HL-60 (cell line): Measurements from ENCODE around the gene ALKBH5.

Source experiments
- DNase-seq, 2 experiments: peaks; one replicate each; pipeline ENCODE4 v3.0.0-alpha.2; 2010 to 2020; ENCODE audit warnings: low read depth in 1 of 2, low spot score in 1 of 2
- H3K27ac ChIP-seq: fragments of 250-450 bp; sonication (Bioruptor Pico); replicated peaks from 2 replicates; pipeline ENCODE4 v1.5.1; 2020; ENCODE audit warnings: mild to moderate bottlenecking, moderate library complexity
- H3K27me3 ChIP-seq: fragments of 250-450 bp; sonication (Bioruptor Pico); 2 replicates; pipeline ENCODE4 v1.5.1; 2021; ENCODE audit warnings: mild to moderate bottlenecking, moderate library complexity; ENCODE audit not compliant: insufficient read depth, poor library complexity, severe bottlenecking
- H3K4me3 ChIP-seq: replicated peaks from 2 replicates; pipeline ENCODE4 v1.5.1; 2011; ENCODE audit warnings: mild to moderate bottlenecking, control low read depth, low read length; ENCODE audit not compliant: insufficient read depth
- CTCF ChIP-seq: IDR thresholded peaks from one replicate; pipeline ENCODE4 v1.5.1; 2011; ENCODE audit warnings: low read length, control low read depth, inconsistent platforms; ENCODE audit not compliant: insufficient read depth
- GABPA ChIP-seq: IDR thresholded peaks from 2 replicates; pipeline ENCODE4 v1.6.1; 2012; ENCODE audit warnings: low read depth
- POLR2AphosphoS5 ChIP-seq: IDR thresholded peaks from 2 replicates; pipeline ENCODE4 v1.6.1; 2012; ENCODE audit warnings: low read depth
- REST ChIP-seq: IDR thresholded peaks from 2 replicates; pipeline ENCODE4 v1.6.1; 2012; ENCODE audit warnings: low read depth; ENCODE audit not compliant: insufficient replicate concordance
- SPI1 ChIP-seq: IDR thresholded peaks from 2 replicates; pipeline ENCODE4 v1.6.1; 2012; ENCODE audit warnings: low read depth, mild to moderate bottlenecking, borderline replicate concordance

ALKBH5 gene

GRCh38 chr17:18256351-18256750 lies 72.7 kb downstream of the ALKBH5 start:
- Histone ChIP-seq H3K27ac (no peak overlapping the region), H3K4me3 (no peak overlapping the region), H3K27me3 (no peaks in the 10 kb centered on the region)
- no peak for DNase-seq
- TF ChIP-seq CTCF (no peak), GABPA (no peak), SPI1 (no peak), REST (no peak), POLR2AphosphoS5 (no peak)

GRCh38 chr17:18256776-18257175 lies 73.1 kb downstream of the ALKBH5 start:
- no peak overlapping the region for H3K4me3 ChIP-seq
- no peak for TF ChIP-seq GABPA
- TF ChIP-seq POLR2AphosphoS5 = no peak
- TF ChIP-seq REST = no peak
- TF ChIP-seq SPI1 = no peak
- TF ChIP-seq CTCF = no peak
- no peak for DNase-seq
- no peak overlapping the region for H3K27ac ChIP-seq
- H3K27me3 ChIP-seq = no peaks in the 10 kb centered on the region

- peak overlapping the region; percentile 89 for H3K27ac ChIP-seq
These were observed 73.8 kb downstream of the ALKBH5 start for GRCh38 chr17:18257268-18257981.

More at GRCh38 chr17:18257268-18257981, 73.8 kb downstream of the ALKBH5 start:
- TF ChIP-seq SPI1 (no peak), GABPA (no peak), POLR2AphosphoS5 (no peak), CTCF (no peak), REST (no peak)
- Histone ChIP-seq H3K4me3 (peak overlapping the region; percentile 70), H3K27me3 (no peaks in the 10 kb centered on the region)
- DNase-seq = peak in 1 of 2 experiments; percentile 45
